Measurements from ENCODE around the gene TNK2. TPM values are rescaled to one million over a fixed set of nuclear protein-coding genes. Genes with fewer than 3 reads are reported as not detected.

TNK2 gene
- total and polyA plus RNA-seq, 2 of the 8 experiments (the other 6 are each of a cell fraction or from before 2014, with no cell fraction given), result 10.4 to 33.9 TPM

- Histone ChIP-seq H4K5ac (ENCODE audit: insufficient read length, low read depth, low read length) (no peak overlapping the region), H4K8ac (ENCODE audit: extremely low read depth, insufficient read depth, low read length) (no peak overlapping the region), H2BK120ac (replicated peaks; ENCODE audit: low read depth, low read length) (no peak overlapping the region), H3K18ac (ENCODE audit: extremely low read depth, low read length) (no peak overlapping the region), H3K4ac (replicated peaks; ENCODE audit: insufficient read length, low read depth, low read length) (no peak overlapping the region), H2AFZ (ENCODE audit: low read length) (no peak overlapping the region), H3K14ac (ENCODE audit: insufficient read length) (no peak overlapping the region), H3K79me2 (ENCODE audit: control insufficient read depth in 1 of 2, insufficient read depth in 2 of 2, low read length in 2 of 2) (no peaks in the 10 kb centered on the region), H2AK5ac (ENCODE audit: low read depth, low read length) (no peak overlapping the region), H3K79me1 (ENCODE audit: low read depth, low read length) (no peaks in the 10 kb centered on the region), H2BK15ac (ENCODE audit: low read length) (no peak overlapping the region), H2BK12ac (ENCODE audit: low read depth, low read length) (no peak overlapping the region), H3K27me3 (replicated peaks in 1 of 4; ENCODE audit: control insufficient read depth in 3 of 4, extremely low read depth in 1 of 4, insufficient read depth in 3 of 4, low read length in 3 of 4) (no peaks in the 10 kb centered on the region; a peak in 1 of 7 replicates), H2BK20ac (ENCODE audit: low read length) (no peak overlapping the region), H4K91ac (replicated peaks; ENCODE audit: insufficient read length, low read length) (no peak overlapping the region), H3K36me3 (ENCODE audit: control insufficient read depth in 2 of 4, insufficient read depth in 4 of 4, low read length in 3 of 4) (no peaks in the 10 kb centered on the region), H3K23me2 (ENCODE audit: low read depth, low read length) (no peaks in the 10 kb centered on the region), H4K20me1 (replicated peaks in 1 of 2; ENCODE audit: control insufficient read depth in 1 of 2, insufficient read depth in 2 of 2, low read length in 2 of 2) (no peaks in the 10 kb centered on the region), H3K27ac (ENCODE audit: low read depth, low read length) (no peak overlapping the region), H3K9me3 (ENCODE audit: insufficient read depth in 2 of 2, low read depth in 1 of 2, low read length in 1 of 2) (no peaks in the 10 kb centered on the region), H3K9ac (replicated peaks in 1 of 4; ENCODE audit: extremely low read depth in 1 of 4, low read depth in 3 of 4, low read length in 3 of 4) (no peak overlapping the region), H3K4me3 (ENCODE audit: extremely low read depth in 1 of 4, insufficient read depth in 2 of 4, low read depth in 3 of 4, low read length in 4 of 4) (no peak overlapping the region), H3K4me2 (ENCODE audit: insufficient read depth in 1 of 2, low read depth in 2 of 2, low read length in 2 of 2) (no peak overlapping the region), H3K4me1 (replicated peaks in 1 of 4; ENCODE audit: control insufficient read depth in 3 of 4, insufficient read depth in 4 of 4, low read length in 3 of 4) (no peaks in the 10 kb centered on the region; a peak in 2 of 7 replicates), H2BK5ac (ENCODE audit: low read depth, low read length) (no peak overlapping the region), H3K23ac (ENCODE audit: insufficient read length) (no peak overlapping the region), H3K56ac (replicated peaks; ENCODE audit: insufficient read length, low read depth, low read length) (no peak overlapping the region)
- CTCF ChIA-PET (ENCODE audit: partially characterized antibody), result interaction anchor here (0.5 to 16.5 kb wide), 14 partner anchors 21 to 297 kb away, joined by 3 to 499 read pairs (median 3); partner anchors contain the start of gene MUC4
- no peak for DNase-seq (ENCODE audit: low read depth in 1 of 2, low spot score in 2 of 2)
- POLR2A ChIA-PET (ENCODE audit: partially characterized antibody), result no interaction called here
- 83% methylated on average over 14 of the region's 15 CpGs; no CpG with 5 or more reads in 1 of the 2 experiments for WGBS, 2 experiments (ENCODE audit: extremely low coverage in 1 of 2, insufficient coverage in 1 of 2, insufficient read length in 1 of 2, insufficient replicate concordance in 2 of 2, low coverage in 1 of 2, low lambda C conversion rate in 2 of 2, missing lambda C conversion rate in 1 of 2)
- FAIRE-seq, result no peak
- TF ChIP-seq KDM5A (IDR thresholded peaks at IDR 0.05; ENCODE audit: low read length), result no peak
Measured at GRCh38 chr3:195856410-195857084, 51.8 kb downstream of the TNK2 start.
